Gastrocnemius medialis (tissue), 4 donors: ENCODE data around the gene ITPK1. TPM values are rescaled to one million over a fixed set of nuclear protein-coding genes. Genes with fewer than 3 reads are reported as not detected.
A peak's percentile ranks its signal among the peaks of the same experiment; 100 is the strongest.

Source experiments
- ATAC-seq, 2 donors: fragments of 150-250 bp; one replicate each; pipeline ENCODE4 v1.9.1; 2016
- DNase-seq, 2 donors: peaks; one replicate each; pipeline ENCODE4 v3.0.0-alpha.2; 2019
- H3K27ac ChIP-seq, 4 donors: fragments of 200-600 bp; sonication (generic); 1 replicate in 1 of 4; 2 replicates in 3 of 4; pipeline ENCODE4 v1.5.1; 2016 to 2018; ENCODE audit warnings: mild to moderate bottlenecking in 2 of 4, moderate library complexity in 1 of 4
- H3K27me3 ChIP-seq, 3 donors: fragments of 200-600 bp; sonication (generic) in 2 of 3; 1 replicate in 1 of 3; 2 replicates in 2 of 3; pipeline versions ENCODE4 v1.5.1 to v1.6.0; 2016 to 2019; ENCODE audit warnings: mild to moderate bottlenecking in 1 of 3, moderate library complexity in 1 of 3
- H3K36me3 ChIP-seq, 2 donors: fragments of 200-600 bp; sonication (generic) in 1 of 2; one replicate each; pipeline ENCODE4 v1.5.1; 2017 to 2018
- H3K4me1 ChIP-seq, 2 donors: fragments of 200-600 bp; sonication (generic) in 1 of 2; one replicate each; pipeline ENCODE4 v1.5.1; 2016 to 2017; ENCODE audit warnings: mild to moderate bottlenecking in 2 of 2
- H3K4me3 ChIP-seq, 4 donors: fragments of 200-600 bp; sonication (generic) in 3 of 4; 1 replicate in 1 of 4; 2 replicates in 3 of 4; pipeline ENCODE4 v1.5.1; 2016 to 2019; ENCODE audit warnings: mild to moderate bottlenecking in 2 of 4
- H3K9me3 ChIP-seq, 3 donors: fragments of 200-600 bp; sonication (generic) in 2 of 3; 1 replicate in 1 of 3; 2 replicates in 2 of 3; pipeline ENCODE4 v1.5.1; 2016 to 2019
- POLR2A ChIP-seq, 2 donors: fragments of 450-650 bp; IDR thresholded peaks; one replicate each; pipeline ENCODE4 v1.6.1; 2017; ENCODE audit warnings: antibody characterized with exemption in 2 of 2, mild to moderate bottlenecking in 2 of 2, moderate library complexity in 2 of 2
- in situ Hi-C, 4 donors: fragments of 200-750 bp; cut with MboI; loops; one replicate each; pipeline versions ENCODE4 v1.15.0 to v1.8.0; 2017; ENCODE audit warnings: low sequenced_read_pairs in 4 of 4
- intact Hi-C: fragments of 100-400 bp; cut with DNase I; formaldehyde crosslinking; loops from one replicate; pipeline ENCODE4 v1.15.1; 2023; ENCODE audit warnings: low total_unique reads
- total RNA-seq, 4 donors: library from RNA; depleted of rRNA; stranded (reverse); fragments of >200 nt; gene quantifications; one replicate each; pipeline versions ENCODE4 v1.1.0 to v1.2.3, GENCODE V29; 2016
- TF ChIP-seq, protein P1 (sequence below), 5 experiments: fragments of 450-650 bp in 3 of 5; fragments of 200-600 bp in 2 of 5; sonication (generic) in 2 of 5; IDR thresholded peaks in 4 of 5; conservative IDR thresholded peaks in 1 of 5; 1 replicate in 4 of 5; 2 replicates in 1 of 5; pipeline ENCODE4 v1.5.1; 2016 to 2019; ENCODE audit warnings: antibody characterized with exemption in 5 of 5, mild to moderate bottlenecking in 3 of 5, moderate library complexity in 3 of 5

Gene ITPK1
- total RNA-seq, 4 donors from 2014 or later, result 49.7 to 80.1 (median 53.6) TPM

- Histone ChIP-seq H3K4me3 (no peak overlapping the region), H3K9me3 (no peaks in the 10 kb centered on the region), H3K27me3 (no peaks in the 10 kb centered on the region), H3K4me1 (peaks cover 0 to 3% of the 10 kb centered on the region in 2 donors), H3K27ac (no peak overlapping the region), H3K36me3 (no peaks in the 10 kb centered on the region)
- intact Hi-C loops (no loop called here), in situ Hi-C loops (no loop called here)
- TF ChIP-seq, protein P1, sequence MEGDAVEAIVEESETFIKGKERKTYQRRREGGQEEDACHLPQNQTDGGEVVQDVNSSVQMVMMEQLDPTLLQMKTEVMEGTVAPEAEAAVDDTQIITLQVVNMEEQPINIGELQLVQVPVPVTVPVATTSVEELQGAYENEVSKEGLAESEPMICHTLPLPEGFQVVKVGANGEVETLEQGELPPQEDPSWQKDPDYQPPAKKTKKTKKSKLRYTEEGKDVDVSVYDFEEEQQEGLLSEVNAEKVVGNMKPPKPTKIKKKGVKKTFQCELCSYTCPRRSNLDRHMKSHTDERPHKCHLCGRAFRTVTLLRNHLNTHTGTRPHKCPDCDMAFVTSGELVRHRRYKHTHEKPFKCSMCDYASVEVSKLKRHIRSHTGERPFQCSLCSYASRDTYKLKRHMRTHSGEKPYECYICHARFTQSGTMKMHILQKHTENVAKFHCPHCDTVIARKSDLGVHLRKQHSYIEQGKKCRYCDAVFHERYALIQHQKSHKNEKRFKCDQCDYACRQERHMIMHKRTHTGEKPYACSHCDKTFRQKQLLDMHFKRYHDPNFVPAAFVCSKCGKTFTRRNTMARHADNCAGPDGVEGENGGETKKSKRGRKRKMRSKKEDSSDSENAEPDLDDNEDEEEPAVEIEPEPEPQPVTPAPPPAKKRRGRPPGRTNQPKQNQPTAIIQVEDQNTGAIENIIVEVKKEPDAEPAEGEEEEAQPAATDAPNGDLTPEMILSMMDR (IDR thresholded peaks at IDR 0.05 in 4 of 5, conservative IDR thresholded peaks at IDR 0.05 in 1 of 5), result no peak
- TF ChIP-seq POLR2A (IDR thresholded peaks at IDR 0.05), result no peak
- ATAC-seq, result no peak
- DNase-seq, result no peak
Measured at GRCh38 chr14:92946847-92947545, 168.7 kb downstream of the ITPK1 start.

DNA sequence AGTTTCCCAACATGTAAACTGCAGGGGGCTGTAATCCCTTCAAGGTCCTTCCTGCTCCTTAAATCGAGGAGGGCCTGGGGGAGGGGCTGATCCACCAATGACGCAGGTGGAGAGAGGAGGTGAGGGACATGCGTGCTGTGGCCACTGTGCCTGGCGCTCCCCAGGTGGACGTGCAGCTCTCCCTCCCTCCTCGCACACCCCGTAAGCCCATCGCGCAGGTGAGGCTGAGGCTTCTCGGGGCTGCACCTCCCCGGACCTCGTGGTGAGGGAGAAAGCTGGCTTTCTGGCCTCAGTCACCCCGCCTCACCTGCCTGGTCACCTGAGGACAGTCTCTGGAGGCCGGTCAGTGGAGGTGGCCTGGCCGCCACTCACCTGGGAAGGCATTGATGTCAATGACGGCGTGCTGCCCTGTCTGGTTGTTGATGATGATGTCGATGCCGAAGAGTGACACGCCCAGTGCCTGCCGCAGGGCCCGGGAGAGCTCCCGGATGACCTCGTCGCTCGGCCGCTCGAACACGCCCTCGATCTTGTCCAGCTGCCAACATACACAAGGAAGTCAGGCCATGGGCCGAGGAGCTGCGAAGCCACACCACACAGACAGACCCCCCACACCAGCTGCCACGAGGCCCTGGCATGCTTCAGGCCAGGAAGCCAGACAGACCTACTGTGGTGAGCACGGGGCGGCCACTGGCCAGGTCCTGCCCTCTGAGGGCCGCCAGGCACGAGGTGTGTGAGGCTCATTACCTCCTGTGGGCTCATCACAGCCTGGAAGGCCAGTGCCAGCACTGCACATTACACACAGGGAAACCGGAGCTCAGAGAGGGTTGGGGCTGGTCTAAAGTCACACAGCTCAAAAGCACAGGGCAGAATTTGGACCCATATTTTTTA is 169.5 kb downstream of the ITPK1 start:
- in situ Hi-C loops, result no loop called here
- TF ChIP-seq, protein P1 (IDR thresholded peaks at IDR 0.05 in 4 of 5, conservative IDR thresholded peaks at IDR 0.05 in 1 of 5), result no peak
- no peak for TF ChIP-seq POLR2A (IDR thresholded peaks at IDR 0.05)
- no peak overlapping the region for H3K4me3 ChIP-seq
- H3K27ac ChIP-seq, result no peak overlapping the region
- ATAC-seq, result no peak
- H3K36me3 ChIP-seq, result no peaks in the 10 kb centered on the region
- no peaks in the 10 kb centered on the region for H3K9me3 ChIP-seq
- DNase-seq, result peak in 1 of 2 donors; percentile 21
- H3K4me1 ChIP-seq, result no peaks in the 10 kb centered on the region
- no peaks in the 10 kb centered on the region for H3K27me3 ChIP-seq
- intact Hi-C loops, result no loop called here

DNA sequence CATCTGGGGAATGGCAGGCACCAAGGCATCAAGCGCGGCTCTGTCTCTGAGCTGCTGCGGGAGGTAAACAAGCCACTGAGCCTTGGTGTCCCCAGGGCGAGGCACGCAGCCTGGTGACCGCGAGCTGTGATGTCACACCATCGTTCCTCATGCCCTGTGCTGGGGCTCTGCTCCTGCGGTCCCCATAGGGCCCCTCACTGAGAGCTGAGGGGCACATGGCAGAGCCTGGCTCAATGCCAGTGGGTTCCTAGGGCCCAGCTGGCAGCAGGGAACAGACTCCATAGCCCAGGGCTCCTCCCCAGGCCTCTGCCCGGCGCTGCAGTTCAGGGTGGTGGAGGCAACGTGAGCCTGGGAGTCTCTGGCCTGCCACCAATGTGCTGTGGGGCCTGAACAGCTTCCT is 170.2 kb downstream of the ITPK1 start:
- no peak overlapping the region for H3K27ac ChIP-seq
- in situ Hi-C loops (no loop called here), intact Hi-C loops (no loop called here)
- H3K4me3 ChIP-seq, result no peak overlapping the region
- H3K9me3 ChIP-seq, result no peaks in the 10 kb centered on the region
- DNase-seq (no peak), ATAC-seq (no peak)
- TF ChIP-seq, protein P1 (IDR thresholded peaks at IDR 0.05 in 4 of 5, conservative IDR thresholded peaks at IDR 0.05 in 1 of 5), result no peak
- TF ChIP-seq POLR2A (IDR thresholded peaks at IDR 0.05), result no peak
- H3K4me1 ChIP-seq, result no peaks in the 10 kb centered on the region
- no peaks in the 10 kb centered on the region for H3K36me3 ChIP-seq
- H3K27me3 ChIP-seq, result no peaks in the 10 kb centered on the region

GRCh38 chr14:92944976-92945375 is 170.7 kb downstream of the ITPK1 start:
- Histone ChIP-seq H3K4me1 (no peaks in the 10 kb centered on the region), H3K27ac (no peak overlapping the region), H3K36me3 (no peaks in the 10 kb centered on the region), H3K9me3 (no peaks in the 10 kb centered on the region), H3K27me3 (no peaks in the 10 kb centered on the region), H3K4me3 (no peak overlapping the region)
- TF ChIP-seq POLR2A (IDR thresholded peaks at IDR 0.05), result no peak
- TF ChIP-seq, protein P1 (IDR thresholded peaks at IDR 0.05 in 4 of 5, conservative IDR thresholded peaks at IDR 0.05 in 1 of 5), result no peak
- intact Hi-C loops (no loop called here), in situ Hi-C loops (no loop called here)
- no peak for DNase-seq
- no peak for ATAC-seq
